ENCODE data around the gene KANSL3.

DNA sequence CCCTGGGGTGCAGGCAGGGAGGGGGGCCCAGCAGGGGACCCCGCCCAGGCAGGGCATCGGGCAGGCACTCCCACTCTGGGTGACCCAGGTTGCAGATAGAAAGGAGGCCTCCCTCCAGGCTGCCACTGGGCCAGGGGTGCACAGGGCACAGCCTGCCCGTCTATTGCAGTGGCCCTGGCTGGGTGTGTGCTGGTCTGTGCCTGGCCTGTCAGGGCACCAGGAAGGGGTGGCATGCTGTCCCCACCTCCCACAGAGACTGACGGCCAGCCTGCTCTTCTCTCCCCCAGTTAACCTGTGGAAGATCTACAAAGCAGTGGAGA is 88.7 kb downstream of the KANSL3 start:
- TF ChIP-seq, protein P1, sequence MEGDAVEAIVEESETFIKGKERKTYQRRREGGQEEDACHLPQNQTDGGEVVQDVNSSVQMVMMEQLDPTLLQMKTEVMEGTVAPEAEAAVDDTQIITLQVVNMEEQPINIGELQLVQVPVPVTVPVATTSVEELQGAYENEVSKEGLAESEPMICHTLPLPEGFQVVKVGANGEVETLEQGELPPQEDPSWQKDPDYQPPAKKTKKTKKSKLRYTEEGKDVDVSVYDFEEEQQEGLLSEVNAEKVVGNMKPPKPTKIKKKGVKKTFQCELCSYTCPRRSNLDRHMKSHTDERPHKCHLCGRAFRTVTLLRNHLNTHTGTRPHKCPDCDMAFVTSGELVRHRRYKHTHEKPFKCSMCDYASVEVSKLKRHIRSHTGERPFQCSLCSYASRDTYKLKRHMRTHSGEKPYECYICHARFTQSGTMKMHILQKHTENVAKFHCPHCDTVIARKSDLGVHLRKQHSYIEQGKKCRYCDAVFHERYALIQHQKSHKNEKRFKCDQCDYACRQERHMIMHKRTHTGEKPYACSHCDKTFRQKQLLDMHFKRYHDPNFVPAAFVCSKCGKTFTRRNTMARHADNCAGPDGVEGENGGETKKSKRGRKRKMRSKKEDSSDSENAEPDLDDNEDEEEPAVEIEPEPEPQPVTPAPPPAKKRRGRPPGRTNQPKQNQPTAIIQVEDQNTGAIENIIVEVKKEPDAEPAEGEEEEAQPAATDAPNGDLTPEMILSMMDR (IDR thresholded peaks at IDR 0.05), result no peak
- no peak for TF ChIP-seq POLR2A (IDR thresholded peaks at IDR 0.05)

All from adrenal gland (tissue), 5 donors.